ENCODE data around the gene ITPR1.

ITPR1 gene

DNA sequence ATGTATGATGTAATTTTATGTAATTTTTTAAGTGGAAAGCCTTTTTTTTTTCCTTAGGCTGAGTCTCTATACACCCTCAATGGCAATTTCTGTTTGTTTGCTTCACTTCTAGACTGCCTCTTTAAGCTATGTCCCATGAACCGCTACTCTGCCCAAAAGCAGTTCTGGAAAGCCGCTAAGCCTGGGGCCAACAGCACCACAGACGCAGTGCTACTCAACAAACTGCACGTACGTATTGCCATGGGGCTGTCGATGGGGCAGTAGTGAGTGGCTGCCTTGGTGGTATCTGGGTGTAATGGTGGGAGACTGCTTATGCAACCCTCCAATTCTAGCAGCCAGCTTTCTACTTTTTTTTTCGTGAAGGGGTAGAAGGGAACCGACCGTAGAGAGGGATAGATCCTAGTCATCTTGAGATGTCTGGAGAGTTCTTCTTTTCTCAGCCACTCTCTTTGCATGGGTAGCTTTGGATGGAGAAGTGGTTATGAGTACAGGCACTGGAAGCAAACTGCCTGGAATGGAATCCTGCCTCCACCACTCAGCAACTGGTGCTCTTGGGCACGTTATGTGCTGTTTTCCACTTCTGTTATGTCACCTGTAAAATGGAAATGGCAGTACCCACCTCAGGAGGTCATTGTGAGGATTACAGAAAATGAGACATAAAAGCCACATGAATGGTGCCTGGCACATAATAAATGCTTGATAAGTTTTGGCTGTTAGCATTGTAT is 134.7 kb downstream of the ITPR1 start:
- TF ChIP-seq FOXP2 (optimal IDR thresholded peaks at IDR 0.05; ENCODE audit: borderline replicate concordance, extremely low read depth, extremely low read length, insufficient read depth): no peak
- no peak for TF ChIP-seq POLR2AphosphoS5 (IDR thresholded peaks at IDR 0.05; ENCODE audit: low read depth, low read length)

DNA sequence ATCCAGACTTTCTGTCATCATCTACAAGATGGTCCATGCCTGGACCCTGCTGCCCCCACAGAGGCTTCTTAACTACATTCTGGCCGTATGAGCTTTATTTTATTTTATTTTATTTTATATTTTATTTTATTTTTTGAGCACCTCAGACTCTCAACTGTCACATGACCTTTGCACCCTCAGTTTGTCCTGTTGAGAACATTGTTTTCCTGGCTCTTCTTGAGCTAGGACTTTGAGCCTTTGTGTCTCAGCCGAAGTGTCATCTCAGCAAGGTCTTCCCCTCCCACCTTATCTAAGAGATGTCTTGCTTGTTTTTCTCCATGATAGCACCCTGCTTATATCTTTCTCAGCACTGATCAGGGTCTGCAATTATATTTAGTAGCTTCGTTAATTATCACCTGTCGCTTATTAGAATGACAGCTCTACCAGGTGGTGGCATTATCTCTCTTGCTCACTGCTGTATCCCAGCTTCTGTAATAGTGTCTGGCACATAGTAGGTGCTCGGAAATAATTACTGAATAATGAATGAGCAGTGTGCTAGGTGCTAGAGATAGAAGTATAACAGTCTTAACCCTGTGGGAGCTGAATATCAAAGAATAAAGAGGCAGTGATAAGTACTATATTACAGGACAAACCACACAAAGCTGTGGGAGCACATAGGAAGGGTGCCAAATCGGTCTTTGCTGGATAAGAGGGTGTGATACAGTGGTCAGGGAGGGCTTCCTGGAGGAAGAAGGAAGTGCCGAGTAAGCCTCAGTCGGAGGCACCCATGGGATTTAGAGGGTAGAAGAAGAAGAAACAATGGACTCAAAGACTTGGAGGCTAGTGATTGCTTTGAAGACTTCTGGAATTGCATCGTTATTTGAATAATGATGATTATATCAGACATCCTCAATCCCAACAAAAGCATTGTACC is 136.2 kb downstream of the ITPR1 start:
- TF ChIP-seq, protein P1, sequence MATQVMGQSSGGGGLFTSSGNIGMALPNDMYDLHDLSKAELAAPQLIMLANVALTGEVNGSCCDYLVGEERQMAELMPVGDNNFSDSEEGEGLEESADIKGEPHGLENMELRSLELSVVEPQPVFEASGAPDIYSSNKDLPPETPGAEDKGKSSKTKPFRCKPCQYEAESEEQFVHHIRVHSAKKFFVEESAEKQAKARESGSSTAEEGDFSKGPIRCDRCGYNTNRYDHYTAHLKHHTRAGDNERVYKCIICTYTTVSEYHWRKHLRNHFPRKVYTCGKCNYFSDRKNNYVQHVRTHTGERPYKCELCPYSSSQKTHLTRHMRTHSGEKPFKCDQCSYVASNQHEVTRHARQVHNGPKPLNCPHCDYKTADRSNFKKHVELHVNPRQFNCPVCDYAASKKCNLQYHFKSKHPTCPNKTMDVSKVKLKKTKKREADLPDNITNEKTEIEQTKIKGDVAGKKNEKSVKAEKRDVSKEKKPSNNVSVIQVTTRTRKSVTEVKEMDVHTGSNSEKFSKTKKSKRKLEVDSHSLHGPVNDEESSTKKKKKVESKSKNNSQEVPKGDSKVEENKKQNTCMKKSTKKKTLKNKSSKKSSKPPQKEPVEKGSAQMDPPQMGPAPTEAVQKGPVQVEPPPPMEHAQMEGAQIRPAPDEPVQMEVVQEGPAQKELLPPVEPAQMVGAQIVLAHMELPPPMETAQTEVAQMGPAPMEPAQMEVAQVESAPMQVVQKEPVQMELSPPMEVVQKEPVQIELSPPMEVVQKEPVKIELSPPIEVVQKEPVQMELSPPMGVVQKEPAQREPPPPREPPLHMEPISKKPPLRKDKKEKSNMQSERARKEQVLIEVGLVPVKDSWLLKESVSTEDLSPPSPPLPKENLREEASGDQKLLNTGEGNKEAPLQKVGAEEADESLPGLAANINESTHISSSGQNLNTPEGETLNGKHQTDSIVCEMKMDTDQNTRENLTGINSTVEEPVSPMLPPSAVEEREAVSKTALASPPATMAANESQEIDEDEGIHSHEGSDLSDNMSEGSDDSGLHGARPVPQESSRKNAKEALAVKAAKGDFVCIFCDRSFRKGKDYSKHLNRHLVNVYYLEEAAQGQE (IDR thresholded peaks at IDR 0.05; ENCODE audit: insufficient read depth in 1 of 2, low read depth in 2 of 2, low read length in 2 of 2): no peak
- no peak for TF ChIP-seq TAF1 (IDR thresholded peaks at IDR 0.05; ENCODE audit: borderline replicate concordance, insufficient read depth, low read length)
- no peak for TF ChIP-seq SIN3A (IDR thresholded peaks at IDR 0.05; ENCODE audit: borderline replicate concordance, insufficient read depth, low read length)
- no peak for TF ChIP-seq POLR2AphosphoS5 (IDR thresholded peaks at IDR 0.05; ENCODE audit: low read depth, low read length)

DNA sequence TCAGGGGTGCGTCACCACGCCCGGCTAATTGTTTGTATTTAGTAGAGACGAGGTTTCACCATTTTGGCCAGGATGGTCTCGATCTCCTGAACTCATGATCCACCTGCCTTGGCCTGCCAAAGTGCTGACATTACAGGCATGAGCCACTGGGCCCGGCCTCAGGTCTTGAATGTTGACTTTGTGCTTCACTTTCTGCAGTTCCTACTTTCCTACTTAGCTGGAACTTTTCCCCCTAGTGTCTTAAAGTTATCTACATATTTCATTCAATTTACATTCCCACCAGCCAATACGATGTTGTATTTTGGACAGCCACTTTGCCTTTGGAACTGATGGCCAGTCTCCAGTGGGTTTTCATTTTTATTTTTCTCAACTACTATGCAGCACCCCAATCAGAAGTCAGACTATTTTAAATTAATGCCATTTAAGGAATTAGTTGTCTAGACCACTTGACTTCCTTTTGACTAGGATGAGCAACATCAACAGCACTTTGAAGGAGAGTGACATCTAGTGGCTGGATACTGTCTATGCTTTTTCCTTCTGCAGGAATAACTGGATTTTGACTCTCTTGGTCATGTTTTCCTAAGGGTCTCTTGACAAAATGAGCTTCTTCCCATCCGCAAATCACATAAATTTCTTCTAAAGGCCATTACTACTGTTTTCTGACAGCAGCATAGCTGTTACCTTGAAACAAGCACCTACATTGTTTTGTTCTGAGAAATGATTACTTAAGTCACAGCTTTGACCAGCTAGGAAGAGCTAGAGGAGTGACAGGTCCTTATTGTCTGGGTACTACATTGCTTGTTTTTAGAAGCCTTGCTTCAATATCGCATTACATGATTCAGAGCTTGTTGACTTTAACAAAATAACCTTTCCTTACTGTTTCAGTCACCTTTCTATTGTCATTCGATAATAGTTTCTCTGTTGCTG is 140.2 kb downstream of the ITPR1 start:
- TF ChIP-seq POLR2AphosphoS5 (IDR thresholded peaks at IDR 0.05; ENCODE audit: low read depth, low read length): no peak
- TF ChIP-seq SIN3A (IDR thresholded peaks at IDR 0.05; ENCODE audit: borderline replicate concordance, insufficient read depth, low read length): no peak
- TF ChIP-seq FOXP2 (optimal IDR thresholded peaks at IDR 0.05; ENCODE audit: borderline replicate concordance, extremely low read depth, extremely low read length, insufficient read depth): no peak
- no peak for TF ChIP-seq TAF1 (IDR thresholded peaks at IDR 0.05; ENCODE audit: borderline replicate concordance, insufficient read depth, low read length)
- TF ChIP-seq, protein P1 (IDR thresholded peaks at IDR 0.05; ENCODE audit: insufficient read depth in 1 of 2, low read depth in 2 of 2, low read length in 2 of 2): no peak

DNA sequence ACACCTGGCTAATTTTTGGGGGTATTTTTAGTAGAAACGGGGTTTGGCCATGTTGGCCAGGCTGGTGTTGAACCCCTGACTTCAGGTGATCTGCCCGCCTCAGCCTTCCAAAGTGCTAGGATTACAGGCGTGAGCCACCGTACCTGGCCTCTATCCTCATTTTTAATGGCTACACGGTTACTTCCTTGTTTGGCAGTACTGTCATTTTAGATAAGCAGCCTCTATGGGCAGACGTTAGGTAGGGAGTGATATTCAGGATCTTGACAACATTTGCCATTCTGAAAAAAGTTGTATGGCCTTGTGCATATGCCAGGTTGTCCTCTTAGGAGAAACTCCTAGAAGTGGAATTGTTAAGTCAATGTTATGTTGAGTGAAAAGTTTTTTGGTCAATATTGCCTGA is 141.7 kb downstream of the ITPR1 start:
- TF ChIP-seq FOXP2 (optimal IDR thresholded peaks at IDR 0.05; ENCODE audit: borderline replicate concordance, extremely low read depth, extremely low read length, insufficient read depth): no peak
- TF ChIP-seq, protein P1 (IDR thresholded peaks at IDR 0.05; ENCODE audit: insufficient read depth in 1 of 2, low read depth in 2 of 2, low read length in 2 of 2): no peak
- no peak for TF ChIP-seq TAF1 (IDR thresholded peaks at IDR 0.05; ENCODE audit: borderline replicate concordance, insufficient read depth, low read length)
- no peak for TF ChIP-seq SIN3A (IDR thresholded peaks at IDR 0.05; ENCODE audit: borderline replicate concordance, insufficient read depth, low read length)
- TF ChIP-seq POLR2AphosphoS5 (IDR thresholded peaks at IDR 0.05; ENCODE audit: low read depth, low read length): no peak

DNA sequence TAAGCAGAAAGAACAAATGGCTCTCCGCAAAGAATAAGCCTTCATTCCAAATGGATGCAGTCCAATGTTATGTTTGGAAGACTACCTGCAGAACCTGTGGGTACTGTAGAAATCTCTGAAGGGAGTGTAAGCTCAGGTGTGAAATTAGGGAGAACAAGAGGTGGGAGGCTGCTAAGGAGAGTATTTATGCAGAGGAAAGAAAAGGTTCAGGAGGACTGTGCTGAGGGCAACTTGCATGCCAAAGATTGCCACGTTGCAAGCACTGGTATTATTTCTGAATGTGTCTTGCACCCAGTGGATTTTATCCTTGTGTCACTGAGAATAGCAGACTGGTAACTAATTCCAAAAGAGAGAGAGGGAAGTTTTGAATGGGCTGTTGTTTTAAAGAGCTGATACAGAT is 144.1 kb downstream of the ITPR1 start:
- TF ChIP-seq FOXP2 (optimal IDR thresholded peaks at IDR 0.05; ENCODE audit: borderline replicate concordance, extremely low read depth, extremely low read length, insufficient read depth) (no peak), TAF1 (IDR thresholded peaks at IDR 0.05; ENCODE audit: borderline replicate concordance, insufficient read depth, low read length) (no peak), POLR2AphosphoS5 (IDR thresholded peaks at IDR 0.05; ENCODE audit: low read depth, low read length) (no peak), SIN3A (IDR thresholded peaks at IDR 0.05; ENCODE audit: borderline replicate concordance, insufficient read depth, low read length) (no peak)
- TF ChIP-seq, protein P1 (IDR thresholded peaks at IDR 0.05; ENCODE audit: insufficient read depth in 1 of 2, low read depth in 2 of 2, low read length in 2 of 2): no peak

Data from PFSK-1 (cell line).